A204.1 (cell line): ENCODE results near the gene C17orf58.
"Not testable (repeated sequence)": the region's sequence is repeated elsewhere in the genome, so short reads cannot be mapped to it uniquely, and the experiment has no call there.

Experiments used
- FAIRE-seq: peaks from 2 replicates; lab custom pipeline; 2012; peaks lifted over from hg19 to GRCh38; lab: Jason Lieb, UNC

The C17orf58 gene

GRCh38 chr17:67996301-67997171, at the start of gene C17orf58:
Gene C17orf58, minus strand, starts transcription at chr17:67996469. Its CDS starts 271 bp downstream, at chr17:67996198.
- not testable (repeated sequence) for FAIRE-seq

DNA sequence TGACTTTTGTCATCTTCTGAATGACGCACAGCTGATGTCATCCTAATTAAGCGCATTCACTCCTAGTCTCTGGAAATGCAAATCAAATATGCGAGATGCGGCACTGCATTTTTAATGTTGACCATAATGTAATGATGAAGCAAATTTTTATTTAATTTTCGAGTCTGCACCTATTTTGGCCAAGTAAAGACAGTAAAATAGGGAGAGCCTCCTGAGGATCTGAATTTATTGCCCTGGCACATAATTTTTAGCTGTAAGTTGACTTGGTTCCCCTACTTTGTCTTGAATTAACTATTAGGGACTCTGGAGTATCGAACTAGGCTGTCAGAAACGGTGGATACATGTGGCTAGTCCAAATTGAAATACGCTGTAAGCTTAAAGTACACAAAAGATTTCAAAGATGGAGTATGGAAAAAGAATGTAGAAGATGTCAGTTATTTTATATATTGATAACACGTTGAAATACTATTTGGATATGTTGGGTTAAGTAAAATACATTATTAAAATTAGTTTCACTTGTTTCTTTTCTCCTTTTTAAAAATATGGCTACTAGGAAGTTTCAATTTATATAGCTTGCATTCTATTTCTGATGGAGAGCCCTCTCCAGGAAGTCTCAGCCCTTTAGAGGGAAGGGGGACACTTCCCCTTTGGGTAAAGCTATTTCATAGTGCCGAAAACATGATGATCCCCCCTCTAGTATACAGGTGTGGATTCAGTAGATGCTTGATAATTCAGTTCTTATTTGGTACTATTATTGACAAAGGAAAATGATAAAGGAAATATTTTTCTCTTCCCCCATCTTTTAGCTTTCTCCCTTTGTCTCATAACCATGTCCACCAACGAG, 40.3 kb upstream of the C17orf58 start:
- FAIRE-seq = no peak

GRCh38 chr17:68035523-68036303, 39.4 kb upstream of the C17orf58 start, which contains the start of gene KPNA2:
Gene KPNA2, plus strand, starts transcription at chr17:68035735. Its CDS starts 1,398 bp downstream, at chr17:68037133.
- no peak for FAIRE-seq

DNA sequence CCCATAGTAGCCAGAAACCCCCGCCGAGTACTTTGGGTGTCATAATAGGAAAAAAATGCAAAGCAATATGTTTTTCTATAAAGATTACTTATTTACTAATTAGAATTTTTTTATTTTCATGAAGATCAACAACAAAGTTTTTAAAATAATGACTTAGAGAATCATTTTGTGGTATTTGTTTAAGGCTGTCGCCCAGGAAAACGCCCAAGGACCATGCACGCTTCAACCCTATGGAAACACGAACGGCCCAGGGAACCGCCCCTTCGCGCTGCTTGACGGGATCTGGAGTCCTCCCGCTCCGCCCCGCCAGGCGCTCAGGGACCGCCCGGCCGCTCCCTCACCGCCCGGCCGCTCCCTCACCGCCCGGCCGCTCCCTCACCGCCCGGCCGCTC, 38.9 kb upstream of the C17orf58 start:
- peak; percentile 96 for FAIRE-seq

GRCh38 chr17:68034452-68034776, 38.1 kb upstream of the C17orf58 start:
- no peak for FAIRE-seq

DNA sequence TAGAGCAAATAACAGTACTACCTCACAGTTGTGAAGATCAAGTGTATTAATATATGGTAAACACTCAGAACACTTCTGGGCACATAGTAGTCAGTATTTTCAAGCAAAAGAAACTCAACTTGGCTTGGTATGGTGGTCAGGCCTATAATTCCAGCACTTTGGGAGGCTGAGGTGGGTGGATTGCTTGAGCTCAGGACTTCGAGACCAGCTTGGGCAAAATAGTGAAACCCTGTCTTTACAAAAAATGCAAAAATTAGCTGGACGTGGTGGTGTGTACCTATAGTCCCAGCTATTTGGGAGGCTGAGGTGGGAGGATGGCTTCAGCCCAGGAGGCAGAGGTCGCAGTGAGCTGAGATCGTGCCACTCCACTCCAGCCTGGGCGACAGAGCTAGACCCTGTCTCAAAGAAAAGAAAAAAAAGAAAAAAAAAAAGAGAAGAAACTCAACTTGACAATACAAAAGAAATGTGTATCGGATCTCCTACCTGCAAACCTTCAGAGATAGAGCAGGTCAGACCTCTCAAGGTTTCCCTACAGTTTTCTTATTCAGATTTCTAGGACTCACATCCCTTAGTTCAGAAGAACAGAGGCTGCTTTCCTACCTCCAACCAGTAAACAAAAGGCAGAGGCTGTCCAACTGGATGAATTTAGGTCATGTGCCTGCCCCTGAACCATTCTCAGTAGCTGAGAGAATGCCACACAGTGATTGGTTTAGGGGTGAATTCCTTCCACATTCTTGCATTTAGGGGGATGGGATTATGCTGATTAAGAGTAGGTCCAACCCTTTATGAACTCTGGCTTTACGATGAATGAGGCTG, 37.6 kb upstream of the C17orf58 start:
- FAIRE-seq = no peak

DNA sequence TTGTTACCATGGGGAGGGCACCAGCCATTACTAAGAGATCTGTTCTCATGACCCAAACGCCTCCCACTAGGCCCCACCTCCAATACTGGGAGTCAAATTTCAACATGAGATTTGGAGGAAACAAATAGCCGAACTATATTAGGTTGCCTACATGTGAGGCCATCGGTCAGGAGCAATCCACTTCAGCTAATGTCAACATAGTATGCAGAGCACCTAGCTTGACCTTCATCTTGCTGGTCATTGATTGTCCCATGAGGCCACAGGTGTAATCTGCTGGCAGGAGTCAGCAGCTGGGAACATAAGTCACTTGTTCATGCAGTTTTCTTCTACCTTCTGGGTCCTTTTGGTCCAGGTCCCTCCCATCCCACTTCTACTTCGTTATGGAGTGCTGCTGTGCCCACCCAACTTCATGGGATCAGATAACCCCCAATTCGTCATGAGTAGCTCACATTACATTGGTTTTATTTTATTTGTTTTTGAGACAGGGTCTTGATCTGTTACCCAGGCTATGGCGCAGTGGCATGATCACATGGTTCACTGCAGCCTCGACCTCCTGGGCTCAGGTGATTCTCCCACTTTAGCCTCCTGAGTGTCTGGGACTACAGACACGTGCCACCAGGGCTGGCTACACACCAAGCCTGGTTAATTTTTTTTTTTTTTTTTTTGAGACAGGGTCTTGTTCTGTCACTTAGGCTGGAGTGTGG, 33.4 kb upstream of the C17orf58 start:
- no peak for FAIRE-seq

- not testable (repeated sequence) for FAIRE-seq
Observed at GRCh38 chr17:68022547-68022946, 26.3 kb upstream of the C17orf58 start.

DNA sequence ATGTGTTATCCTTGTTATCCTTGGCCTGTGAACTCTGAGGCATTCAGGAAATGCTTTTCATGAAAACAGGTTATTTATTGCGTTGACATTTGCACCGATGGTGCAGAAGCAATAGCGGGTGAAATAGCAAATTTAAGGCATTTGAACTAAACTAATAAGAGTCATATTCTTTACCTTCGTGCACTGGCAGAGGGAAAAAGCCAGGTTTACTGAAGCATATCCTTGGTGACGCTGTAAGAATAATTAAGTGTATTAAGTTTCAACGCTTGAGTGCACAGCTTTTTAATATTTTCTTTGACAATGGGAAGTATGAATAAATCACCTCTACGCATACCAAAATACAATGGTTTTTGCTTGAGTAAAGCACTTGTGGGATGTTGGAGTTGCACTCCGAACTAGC, 25.7 kb upstream of the C17orf58 start:
- no peak for FAIRE-seq

DNA sequence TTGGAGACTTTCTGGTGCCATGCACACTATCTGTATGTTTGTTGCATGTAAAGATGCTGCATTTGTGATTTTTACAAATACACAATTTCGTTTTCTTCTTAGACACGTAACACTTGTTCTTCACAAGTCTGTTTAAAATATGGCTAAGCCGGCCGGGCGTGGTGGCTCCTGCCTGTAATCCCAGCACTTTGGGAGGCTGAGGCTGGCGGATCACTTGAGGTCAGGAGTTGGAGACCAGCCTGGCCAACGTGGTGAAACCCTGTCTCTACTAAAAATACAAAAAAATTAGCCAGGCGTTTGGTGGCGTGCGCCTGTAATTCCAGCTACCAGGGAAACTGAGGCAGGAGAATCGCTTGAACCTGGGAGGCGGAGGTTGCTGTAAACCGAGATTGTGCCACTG, 24.5 kb upstream of the C17orf58 start:
- not testable (repeated sequence) for FAIRE-seq

GRCh38 chr17:68020409-68020756, 24.1 kb upstream of the C17orf58 start:
- FAIRE-seq = no peak

DNA sequence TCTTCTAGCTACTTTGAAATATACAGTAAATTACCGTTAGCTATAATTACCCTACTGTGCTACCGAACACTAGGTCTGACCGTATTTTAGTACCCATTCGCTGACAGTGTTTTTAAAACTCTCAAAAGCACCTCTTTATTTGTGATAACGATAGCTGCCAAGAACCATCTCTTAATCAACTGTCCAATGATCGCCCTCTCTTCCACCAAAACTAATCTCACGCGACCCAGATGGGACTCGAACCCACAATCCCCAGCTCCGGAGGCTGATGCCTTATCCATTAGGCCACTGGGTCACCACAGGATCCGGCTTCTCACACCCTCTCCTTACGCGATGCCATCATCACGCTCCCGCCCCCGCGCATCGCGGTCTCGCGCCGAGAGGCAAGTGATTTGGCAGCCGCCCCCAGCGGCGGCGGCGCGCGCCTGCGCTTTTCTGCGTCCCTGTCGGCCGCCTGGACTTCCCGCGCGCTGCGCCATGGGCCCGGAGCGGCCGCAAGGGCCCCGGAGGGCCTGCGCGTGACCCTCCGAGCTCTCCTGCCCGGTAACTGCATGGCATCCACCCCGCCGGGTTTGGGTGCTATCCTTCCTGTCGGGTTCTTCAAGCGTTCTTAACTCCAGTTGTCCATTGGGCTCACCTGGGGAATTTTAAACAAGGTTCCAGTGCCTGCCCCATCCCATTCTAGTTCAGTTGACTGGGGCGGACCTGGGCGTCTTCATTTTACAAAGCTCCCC, 23.6 kb upstream of the C17orf58 start:
- FAIRE-seq = no peak

DNA sequence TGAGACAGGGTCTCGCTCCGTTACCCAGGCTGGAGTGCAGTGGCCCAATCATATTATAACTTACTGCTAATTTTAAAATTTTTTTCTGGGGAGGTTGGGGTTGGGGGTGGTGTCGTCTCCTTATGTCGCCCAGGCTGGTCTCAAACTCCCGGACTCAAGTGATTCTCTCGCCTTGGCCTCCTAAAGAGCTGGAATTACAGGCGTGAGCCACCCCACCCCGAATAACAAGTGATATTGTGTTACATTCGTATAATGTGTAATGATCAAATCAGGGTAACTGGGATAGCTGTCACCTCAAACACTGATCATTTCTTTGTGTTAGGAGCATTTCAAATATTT, 23.0 kb upstream of the C17orf58 start:
- no peak for FAIRE-seq

GRCh38 chr17:68018493-68018892, 22.2 kb upstream of the C17orf58 start:
- FAIRE-seq = not testable (repeated sequence)

- FAIRE-seq = no peak
Observed at GRCh38 chr17:68016838-68017237, 20.6 kb upstream of the C17orf58 start.

- no peak for FAIRE-seq
Observed at GRCh38 chr17:68015081-68015723, 18.9 kb upstream of the C17orf58 start.

- no peak for FAIRE-seq
Observed at GRCh38 chr17:68013385-68013784, 17.1 kb upstream of the C17orf58 start.

- FAIRE-seq = no peak
Observed at GRCh38 chr17:68011199-68011665, 15.0 kb upstream of the C17orf58 start.

DNA sequence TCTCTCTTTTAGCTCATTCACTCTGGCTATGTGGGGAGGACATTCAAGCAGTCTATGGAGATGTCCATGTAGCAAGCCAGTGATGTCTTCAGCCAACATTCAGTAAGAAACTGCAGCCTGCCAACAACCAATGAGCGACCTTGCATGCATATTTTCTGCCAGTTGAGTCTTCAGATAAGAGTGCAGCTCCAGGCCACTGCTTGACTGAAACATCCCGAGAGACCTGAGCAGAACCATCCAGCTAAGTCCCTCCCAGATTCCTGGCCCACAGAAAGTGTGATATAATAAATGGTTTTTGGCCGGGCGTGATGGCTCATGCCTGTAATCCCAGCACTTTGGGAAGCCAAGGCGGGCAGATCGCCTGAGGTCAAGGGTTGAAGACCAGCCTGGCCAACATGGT, 10.5 kb upstream of the C17orf58 start:
- FAIRE-seq = no peak

GRCh38 chr17:68004201-68004600, 7.9 kb upstream of the C17orf58 start:
- FAIRE-seq = no peak
